Body of pancreas (tissue), 4 donors: ENCODE data around the gene TFDP2. TPM values are rescaled to one million over a fixed set of nuclear protein-coding genes. Genes with fewer than 3 reads are reported as not detected.

Source experiments
- ATAC-seq: fragments of 150-250 bp; one replicate; pipeline ENCODE4 v1.9.1; 2016
- DNase-seq, 4 donors: peaks; one replicate each; pipeline ENCODE4 v3.0.0-alpha.2; 2019
- H3K27ac ChIP-seq, 4 donors: fragments of 200-600 bp; sonication (generic); 1 replicate in 3 of 4; 2 replicates in 1 of 4; pipeline versions ENCODE4 v1.5.1 to v1.6.1; 2016 to 2019; ENCODE audit warnings: mild to moderate bottlenecking in 1 of 4, mixed read lengths in 1 of 4, moderate library complexity in 1 of 4
- H3K27me3 ChIP-seq, 2 donors: fragments of 200-600 bp; sonication (generic); one replicate each; pipeline ENCODE4 v1.6.0; 2016; ENCODE audit warnings: mild to moderate bottlenecking in 1 of 2
- H3K36me3 ChIP-seq, 2 donors: fragments of 200-600 bp; sonication (generic); replicated peaks in 1 of 2; 2 replicates each; pipeline ENCODE4 v1.5.1; 2016; ENCODE audit warnings: low read depth in 2 of 2; ENCODE audit not compliant: insufficient read depth in 1 of 2
- H3K4me1 ChIP-seq: fragments of 200-600 bp; sonication (generic); one replicate; pipeline ENCODE4 v1.6.0; 2016
- H3K4me3 ChIP-seq, 2 donors: fragments of 200-600 bp; sonication (generic); 1 replicate in 1 of 2; 2 replicates in 1 of 2; pipeline ENCODE4 v1.5.1; 2016 to 2019
- H3K9me3 ChIP-seq, 3 donors: fragments of 200-600 bp; sonication (generic); 1 replicate in 2 of 3; 2 replicates in 1 of 3; pipeline ENCODE4 v1.5.1; 2016
- POLR2A ChIP-seq, 3 donors: fragments of 450-650 bp; IDR thresholded peaks; one replicate each; pipeline ENCODE4 v1.6.1; 2016; ENCODE audit warnings: antibody characterized with exemption in 3 of 3, mild to moderate bottlenecking in 2 of 3
- WGBS, 2 donors: methylation state at CpG; one replicate each; pipeline ENCODE4 v1.1.5; 2017; 5-methylcytosine and 5-hydroxymethylcytosine counted together
- intact Hi-C: fragments of 100-400 bp; cut with DNase I; formaldehyde crosslinking; loops from one replicate; pipeline ENCODE4 v1.15.1; 2023
- total RNA-seq, 2 donors: library from RNA; depleted of rRNA; stranded (reverse); fragments of >200 nt; gene quantifications; one replicate each; pipeline ENCODE4 v1.1.0, GENCODE V29; 2016
- TF ChIP-seq, protein P1 (sequence below), 7 experiments: fragments of 450-650 bp in 4 of 7; fragments of 200-600 bp in 3 of 7; sonication (generic) in 3 of 7; IDR thresholded peaks; one replicate each; pipeline ENCODE4 v1.5.1; 2016 to 2019; ENCODE audit warnings: antibody characterized with exemption in 7 of 7

The TFDP2 gene
- total RNA-seq, 2 donors from 2014 or later: 8.9 to 21.5 TPM

DNA sequence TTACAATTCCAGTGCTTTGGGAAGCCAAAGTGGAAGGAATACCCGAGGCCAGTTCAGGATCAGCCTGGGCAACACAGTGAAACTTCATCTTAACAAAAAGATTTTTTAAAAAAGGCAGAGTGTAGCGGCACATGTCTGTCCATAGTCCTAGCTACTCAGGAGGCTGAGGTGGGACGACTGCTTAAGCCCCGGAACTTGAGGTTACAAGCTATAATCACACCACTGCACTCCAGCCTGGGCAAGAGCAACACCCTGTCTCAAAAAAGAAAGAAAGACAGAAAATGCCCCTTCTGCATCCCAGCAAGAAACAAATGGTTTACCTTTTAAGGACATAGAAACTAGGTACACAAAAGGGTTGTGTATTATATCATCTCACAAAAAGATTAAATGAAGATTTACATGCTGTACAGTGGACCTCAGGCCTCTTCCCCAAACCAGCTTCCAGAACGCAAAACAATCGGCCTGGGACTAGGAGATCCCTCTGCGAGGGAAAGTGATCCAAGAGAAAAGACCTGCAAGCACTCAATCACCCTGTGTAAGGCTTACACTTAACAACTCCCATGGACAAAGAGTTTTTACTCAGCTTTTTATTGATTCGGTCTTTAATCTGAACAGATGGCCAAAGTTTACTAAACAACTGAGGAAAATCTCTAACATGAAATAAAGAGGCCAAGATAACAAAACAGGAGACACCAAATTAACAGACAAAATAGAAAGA is 21.2 kb downstream of the TFDP2 start:
- 82 to 87% methylated on average over 8 of the region's 8 CpGs for WGBS, 2 donors
- Histone ChIP-seq H3K4me3 (no peak overlapping the region), H3K27ac (no peak overlapping the region), H3K36me3 (no peaks in the 10 kb centered on the region), H3K27me3 (no peaks in the 10 kb centered on the region), H3K4me1 (no peaks in the 10 kb centered on the region), H3K9me3 (no peaks in the 10 kb centered on the region)
- intact Hi-C loops: no loop called here
- ATAC-seq: no peak
- no peak for DNase-seq
- no peak for TF ChIP-seq POLR2A (IDR thresholded peaks at IDR 0.05)
- TF ChIP-seq, protein P1, sequence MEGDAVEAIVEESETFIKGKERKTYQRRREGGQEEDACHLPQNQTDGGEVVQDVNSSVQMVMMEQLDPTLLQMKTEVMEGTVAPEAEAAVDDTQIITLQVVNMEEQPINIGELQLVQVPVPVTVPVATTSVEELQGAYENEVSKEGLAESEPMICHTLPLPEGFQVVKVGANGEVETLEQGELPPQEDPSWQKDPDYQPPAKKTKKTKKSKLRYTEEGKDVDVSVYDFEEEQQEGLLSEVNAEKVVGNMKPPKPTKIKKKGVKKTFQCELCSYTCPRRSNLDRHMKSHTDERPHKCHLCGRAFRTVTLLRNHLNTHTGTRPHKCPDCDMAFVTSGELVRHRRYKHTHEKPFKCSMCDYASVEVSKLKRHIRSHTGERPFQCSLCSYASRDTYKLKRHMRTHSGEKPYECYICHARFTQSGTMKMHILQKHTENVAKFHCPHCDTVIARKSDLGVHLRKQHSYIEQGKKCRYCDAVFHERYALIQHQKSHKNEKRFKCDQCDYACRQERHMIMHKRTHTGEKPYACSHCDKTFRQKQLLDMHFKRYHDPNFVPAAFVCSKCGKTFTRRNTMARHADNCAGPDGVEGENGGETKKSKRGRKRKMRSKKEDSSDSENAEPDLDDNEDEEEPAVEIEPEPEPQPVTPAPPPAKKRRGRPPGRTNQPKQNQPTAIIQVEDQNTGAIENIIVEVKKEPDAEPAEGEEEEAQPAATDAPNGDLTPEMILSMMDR (IDR thresholded peaks at IDR 0.05): no peak

DNA sequence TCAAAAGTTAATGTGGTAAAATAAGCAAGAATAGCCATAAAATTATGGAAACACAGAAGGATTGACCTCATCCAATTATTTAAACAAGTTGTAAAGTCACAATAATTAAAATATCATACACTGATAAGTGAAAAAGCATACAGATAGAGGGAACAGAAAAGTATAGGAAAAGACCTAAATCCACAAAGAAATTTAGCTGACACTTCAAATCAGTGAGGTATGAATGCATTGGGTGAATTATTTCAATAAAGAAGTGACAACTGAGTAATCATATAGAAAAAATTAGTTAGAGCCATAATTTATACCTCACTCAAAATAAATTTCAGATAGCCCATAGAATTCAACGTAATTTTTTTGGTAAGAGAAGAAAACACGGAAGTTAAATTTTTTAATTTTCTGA is 25.1 kb downstream of the TFDP2 start:
- no peaks in the 10 kb centered on the region for H3K36me3 ChIP-seq
- H3K4me1 ChIP-seq: no peaks in the 10 kb centered on the region
- intact Hi-C loops: loop anchor here (5.0 kb wide), 1 partner anchor 158 kb away; no protein-coding TSS in a partner anchor
- TF ChIP-seq, protein P1 (IDR thresholded peaks at IDR 0.05): no peak
- no peak for TF ChIP-seq POLR2A (IDR thresholded peaks at IDR 0.05)
- no peak overlapping the region for H3K4me3 ChIP-seq
- no peaks in the 10 kb centered on the region for H3K27me3 ChIP-seq
- ATAC-seq (no peak), DNase-seq (no peak)
- H3K27ac ChIP-seq: no peak overlapping the region
- no peaks in the 10 kb centered on the region for H3K9me3 ChIP-seq
- WGBS, 2 donors: 84 to 93% methylated on average over 2 of the region's 2 CpGs

DNA sequence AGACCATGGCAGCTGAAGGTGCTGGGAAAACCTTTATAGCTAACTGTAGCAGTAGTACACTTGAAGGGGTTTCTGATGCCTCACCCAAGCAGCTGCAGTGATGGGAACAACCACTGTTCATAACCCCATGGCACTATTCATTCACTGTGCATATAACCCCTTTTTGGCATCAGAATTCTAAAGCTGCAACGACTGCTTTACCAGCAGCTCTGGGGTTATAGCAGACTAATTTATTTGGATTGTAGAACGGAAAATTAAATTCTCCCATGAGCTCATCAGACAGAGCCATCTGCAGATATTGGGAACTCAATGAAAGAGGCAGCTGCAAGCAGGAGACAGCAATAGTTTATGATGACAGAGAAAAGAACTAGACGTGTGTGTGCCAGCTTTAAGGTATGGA is 28.6 kb downstream of the TFDP2 start:
- intact Hi-C loops: loop anchor here (5.0 kb wide), 1 partner anchor 162 kb away; no protein-coding TSS in a partner anchor
- no peaks in the 10 kb centered on the region for H3K9me3 ChIP-seq
- 42 to 49% methylated on average over 3 of the region's 3 CpGs for WGBS, 2 donors
- TF ChIP-seq, protein P1 (IDR thresholded peaks at IDR 0.05): no peak
- no peak for DNase-seq
- H3K4me3 ChIP-seq: no peak overlapping the region
- H3K27me3 ChIP-seq: no peaks in the 10 kb centered on the region
- no peak overlapping the region for H3K27ac ChIP-seq
- H3K36me3 ChIP-seq: no peaks in the 10 kb centered on the region
- no peak for ATAC-seq
- H3K4me1 ChIP-seq: no peaks in the 10 kb centered on the region

DNA sequence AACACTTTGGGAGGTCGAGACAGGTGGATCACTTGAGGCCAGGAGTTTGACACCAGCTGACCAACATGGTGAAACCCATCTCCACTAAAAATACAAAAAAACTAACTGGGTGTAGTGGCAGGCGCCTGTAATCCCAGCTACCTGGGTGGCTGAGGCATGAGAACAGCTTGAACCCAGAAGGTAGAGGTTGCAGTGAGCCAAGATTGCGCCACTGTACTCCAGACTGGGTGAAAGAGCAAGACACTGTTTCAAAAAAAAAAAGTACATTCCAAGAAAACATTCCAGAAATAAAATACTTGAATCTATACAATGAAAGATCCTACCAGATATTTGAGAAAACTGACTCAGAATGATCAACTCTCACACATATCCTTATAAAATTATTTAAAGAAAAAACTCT is 30.4 kb downstream of the TFDP2 start:
- Histone ChIP-seq H3K27me3 (no peaks in the 10 kb centered on the region), H3K36me3 (no peaks in the 10 kb centered on the region), H3K4me3 (no peak overlapping the region), H3K27ac (no peak overlapping the region), H3K4me1 (no peaks in the 10 kb centered on the region), H3K9me3 (no peaks in the 10 kb centered on the region)
- TF ChIP-seq POLR2A (IDR thresholded peaks at IDR 0.05): no peak
- TF ChIP-seq, protein P1 (IDR thresholded peaks at IDR 0.05): no peak
- no peak for DNase-seq
- ATAC-seq: no peak
- WGBS, 2 donors: 92 to 96% methylated on average over 3 of the region's 3 CpGs
- intact Hi-C loops: no loop called here
